ENCODE results near the gene OSBPL5. TPM values are rescaled to one million over a fixed set of nuclear protein-coding genes. Genes with fewer than 3 reads are reported as not detected.

OSBPL5 gene
- total RNA-seq, 1 experiment from 2014 or later, result 6.4 TPM

DNA sequence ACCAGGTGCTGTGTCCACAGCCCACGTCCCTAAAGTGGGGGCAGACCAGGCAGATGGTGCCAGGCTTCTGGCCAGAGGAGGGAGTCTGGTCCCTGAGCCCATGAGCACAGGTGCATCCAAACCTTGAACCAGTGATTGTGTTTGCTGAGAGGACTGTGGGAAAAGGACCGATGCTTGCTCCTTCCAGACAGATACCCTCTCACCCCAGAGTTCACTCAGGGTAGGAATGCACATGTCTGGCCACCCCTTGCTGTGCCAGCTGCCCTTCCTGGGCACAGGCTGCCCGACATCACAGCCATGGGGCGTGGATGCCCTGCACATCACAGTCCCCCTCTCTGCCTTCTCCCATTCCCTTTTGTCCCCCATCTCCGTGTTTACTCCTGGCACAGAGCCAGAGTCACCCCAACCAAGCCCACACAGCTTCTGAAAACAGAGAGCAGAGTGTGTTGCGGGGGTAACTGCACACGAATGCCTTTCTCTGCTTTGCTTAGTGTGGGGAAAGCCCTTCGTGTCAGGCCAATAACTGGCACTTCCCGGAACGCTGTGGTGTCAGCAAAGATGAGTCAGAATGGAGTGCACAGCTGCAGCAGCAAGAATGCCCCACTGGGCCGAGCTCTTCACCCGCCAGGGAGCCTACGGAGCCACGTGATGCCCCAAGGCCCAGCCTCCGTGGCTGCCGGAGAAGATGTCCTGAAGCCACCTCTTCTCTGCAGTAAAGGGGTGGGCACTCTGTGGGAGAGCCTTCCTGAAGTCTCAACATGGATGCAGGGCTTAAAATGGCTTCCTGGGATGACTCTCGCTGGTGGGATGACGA is 115.5 kb downstream of the OSBPL5 start:
- intact Hi-C loops (cut with micrococcal nuclease; ENCODE audit: unreplicated experiment), result no loop called here
- H3K36me3 ChIP-seq (ENCODE audit: low read depth), result 0 out of 2 replicates have a peak, but pooled peaks cover 4% of the 10 kb centered on the region

DNA sequence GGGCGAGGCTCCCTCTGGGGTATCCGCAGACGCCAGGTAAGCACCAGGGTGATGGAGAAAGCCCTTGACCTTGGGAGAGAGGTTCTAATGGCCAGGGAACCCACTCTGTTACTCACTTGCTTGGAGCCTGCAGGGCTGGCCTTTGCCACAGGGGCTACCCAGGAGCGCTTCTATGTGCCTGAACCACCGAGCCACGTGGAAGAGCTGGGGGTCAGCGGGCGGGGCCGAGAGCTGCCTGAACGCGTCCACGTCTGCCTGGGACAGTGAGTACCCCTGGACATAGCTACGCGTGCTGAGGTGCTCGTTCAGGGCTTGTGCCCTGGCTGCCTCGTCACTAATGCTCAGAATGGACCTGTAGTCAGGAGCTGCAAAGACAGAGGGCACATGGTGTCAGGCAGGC is 117.5 kb downstream of the OSBPL5 start:
- Histone ChIP-seq H3F3A (ENCODE audit: insufficient read depth, low read depth) (no peaks in the 10 kb centered on the region; the same call in 1 of the 2 replicates), H2AFZ (no peak overlapping the region), H3K36me3 (ENCODE audit: low read depth) (no peaks in the 10 kb centered on the region), H3K9me3 (ENCODE audit: insufficient read depth, low read depth) (no peaks in the 10 kb centered on the region), H3K27ac (no peak overlapping the region), H3K27me3 (ENCODE audit: insufficient read depth, low read depth) (no peaks in the 10 kb centered on the region), H3K4me1 (replicated peaks; ENCODE audit: insufficient read depth) (peaks cover 14% of the 10 kb centered on the region), H3K79me2 (ENCODE audit: low read depth) (peaks cover 56% of the 10 kb centered on the region), H3K4me3 (no peak overlapping the region), H4K20me1 (ENCODE audit: insufficient read depth) (peaks cover 93% of the 10 kb centered on the region), H3K9me2 (ENCODE audit: insufficient read depth) (no peaks in the 10 kb centered on the region), H3K4me2 (no peak overlapping the region)
- no TSS peak for BruUV-seq (replicated peaks)
- intact Hi-C loops (cut with micrococcal nuclease; ENCODE audit: unreplicated experiment), result no loop called here
- POLR2A ChIA-PET (ENCODE audit: unreplicated experiment), result no interaction called here
- CTCF ChIA-PET, result no interaction called here
- DNase-seq, result no peak
- TF ChIP-seq, protein P1, sequence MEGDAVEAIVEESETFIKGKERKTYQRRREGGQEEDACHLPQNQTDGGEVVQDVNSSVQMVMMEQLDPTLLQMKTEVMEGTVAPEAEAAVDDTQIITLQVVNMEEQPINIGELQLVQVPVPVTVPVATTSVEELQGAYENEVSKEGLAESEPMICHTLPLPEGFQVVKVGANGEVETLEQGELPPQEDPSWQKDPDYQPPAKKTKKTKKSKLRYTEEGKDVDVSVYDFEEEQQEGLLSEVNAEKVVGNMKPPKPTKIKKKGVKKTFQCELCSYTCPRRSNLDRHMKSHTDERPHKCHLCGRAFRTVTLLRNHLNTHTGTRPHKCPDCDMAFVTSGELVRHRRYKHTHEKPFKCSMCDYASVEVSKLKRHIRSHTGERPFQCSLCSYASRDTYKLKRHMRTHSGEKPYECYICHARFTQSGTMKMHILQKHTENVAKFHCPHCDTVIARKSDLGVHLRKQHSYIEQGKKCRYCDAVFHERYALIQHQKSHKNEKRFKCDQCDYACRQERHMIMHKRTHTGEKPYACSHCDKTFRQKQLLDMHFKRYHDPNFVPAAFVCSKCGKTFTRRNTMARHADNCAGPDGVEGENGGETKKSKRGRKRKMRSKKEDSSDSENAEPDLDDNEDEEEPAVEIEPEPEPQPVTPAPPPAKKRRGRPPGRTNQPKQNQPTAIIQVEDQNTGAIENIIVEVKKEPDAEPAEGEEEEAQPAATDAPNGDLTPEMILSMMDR (conservative IDR thresholded peaks at IDR 0.05), result no peak

More for the DNA sequence above, 115.5 kb downstream of the OSBPL5 start:
- Histone ChIP-seq H3K4me2 (peak overlapping the region; percentile 31), H3K27me3 (ENCODE audit: insufficient read depth, low read depth) (no peaks in the 10 kb centered on the region), H3K27ac (no peak overlapping the region), H3K9me3 (ENCODE audit: insufficient read depth, low read depth) (no peaks in the 10 kb centered on the region), H3K9me2 (ENCODE audit: insufficient read depth) (no peaks in the 10 kb centered on the region), H2AFZ (no peak overlapping the region), H3K4me1 (replicated peaks; ENCODE audit: insufficient read depth) (peaks cover 14% of the 10 kb centered on the region), H4K20me1 (ENCODE audit: insufficient read depth) (peaks cover 92% of the 10 kb centered on the region), H3K79me2 (ENCODE audit: low read depth) (peaks cover 66% of the 10 kb centered on the region), H3K4me3 (no peak overlapping the region), H3F3A (ENCODE audit: insufficient read depth, low read depth) (no peaks in the 10 kb centered on the region; the same call in 1 of the 2 replicates)
- TF ChIP-seq EZH2 (IDR thresholded peaks at IDR 0.05; ENCODE audit: low read depth), result no peak
- TF ChIP-seq, protein P1 (conservative IDR thresholded peaks at IDR 0.05), result no peak
- CTCF ChIA-PET, result interaction anchor here (0.9 kb wide), 1 partner anchor 42 kb away, joined by 3 read pairs; no protein-coding TSS in a partner anchor
- BruUV-seq (replicated peaks), result no TSS peak
- DNase-seq, result peak; percentile 76 to 79
- POLR2A ChIA-PET (ENCODE audit: unreplicated experiment), result interaction anchor here (0.6 to 0.7 kb wide), 2 partner anchors 25 to 42 kb away, joined by 3 to 4 read pairs; no protein-coding TSS in a partner anchor

DNA sequence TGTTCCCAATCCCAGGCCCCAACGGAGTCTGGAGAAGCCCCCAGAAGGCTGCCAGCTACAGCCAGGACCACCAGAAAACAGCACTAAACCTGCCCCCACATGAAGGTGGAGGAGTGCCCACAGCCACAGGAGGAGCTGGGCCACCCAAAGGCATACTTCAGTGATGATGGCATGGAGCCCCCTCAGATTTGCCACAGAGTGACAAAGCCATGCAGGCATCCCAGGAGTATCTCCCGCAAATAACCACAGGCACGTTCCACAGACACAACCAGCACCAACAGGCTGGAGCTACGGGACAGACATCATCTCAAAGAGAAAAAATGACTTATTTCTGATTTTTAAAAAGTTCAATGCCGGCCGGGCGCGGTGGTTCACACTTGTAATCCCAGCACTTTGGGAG is 118.5 kb downstream of the OSBPL5 start:
- ChIA-PET POLR2A (ENCODE audit: unreplicated experiment) (no interaction called here), CTCF (no interaction called here)

More for the DNA sequence above, 118.5 kb downstream of the OSBPL5 start:
- H3K9me2 ChIP-seq (ENCODE audit: insufficient read depth), result no peaks in the 10 kb centered on the region
- no peak overlapping the region for H3K4me3 ChIP-seq
- DNase-seq, result no peak
- BruUV-seq (replicated peaks), result no TSS peak
- TF ChIP-seq, protein P1 (conservative IDR thresholded peaks at IDR 0.05), result no peak
- TF ChIP-seq EZH2 (IDR thresholded peaks at IDR 0.05; ENCODE audit: low read depth), result no peak
- no peaks in the 10 kb centered on the region for H3K27me3 ChIP-seq (ENCODE audit: insufficient read depth, low read depth)
- H3F3A ChIP-seq (ENCODE audit: insufficient read depth, low read depth), result no peaks in the 10 kb centered on the region; the same call in 1 of the 2 replicates
- no peak overlapping the region for H2AFZ ChIP-seq
- intact Hi-C loops (cut with micrococcal nuclease; ENCODE audit: unreplicated experiment), result no loop called here
- H3K4me2 ChIP-seq, result no peak overlapping the region
- peaks cover 14% of the 10 kb centered on the region for H3K4me1 ChIP-seq (replicated peaks; ENCODE audit: insufficient read depth)
- H3K9me3 ChIP-seq (ENCODE audit: insufficient read depth, low read depth), result no peaks in the 10 kb centered on the region
- peaks cover 95% of the 10 kb centered on the region for H4K20me1 ChIP-seq (ENCODE audit: insufficient read depth)
- H3K36me3 ChIP-seq (ENCODE audit: low read depth), result no peaks in the 10 kb centered on the region
- H3K79me2 ChIP-seq (ENCODE audit: low read depth), result peaks cover 47% of the 10 kb centered on the region
- no peak overlapping the region for H3K27ac ChIP-seq
